ENCODE results near the gene SLC23A2.

The SLC23A2 gene

GRCh38 chr20:4936851-4937406 is 64.4 kb downstream of the SLC23A2 start:
- Histone ChIP-seq H3K9me3 (no peaks in the 10 kb centered on the region), H3K27ac (no peak overlapping the region), H3K4me3 (ENCODE audit: low read depth in 1 of 2, low read length in 1 of 2) (no peak overlapping the region), H3K4me1 (ENCODE audit: control insufficient read depth in 1 of 2, insufficient read depth in 1 of 2, low read depth in 1 of 2, low read length in 1 of 2) (no peaks in the 10 kb centered on the region), H3K27me3 (no peaks in the 10 kb centered on the region), H3K36me3 (peaks cover 4% of the 10 kb centered on the region)
- no peak for TF ChIP-seq CTCF (IDR thresholded peaks at IDR 0.05)

- Histone ChIP-seq H3K4me1 (ENCODE audit: control insufficient read depth in 1 of 2, insufficient read depth in 1 of 2, low read depth in 1 of 2, low read length in 1 of 2) (no peaks in the 10 kb centered on the region), H3K9me3 (no peaks in the 10 kb centered on the region), H3K36me3 (peaks cover 9% of the 10 kb centered on the region), H3K4me3 (ENCODE audit: low read depth in 1 of 2, low read length in 1 of 2) (no peak overlapping the region), H3K27ac (no peak overlapping the region), H3K27me3 (no peaks in the 10 kb centered on the region)
- no peak for TF ChIP-seq CTCF (IDR thresholded peaks at IDR 0.05)
Measured at GRCh38 chr20:4936392-4936850, 64.9 kb downstream of the SLC23A2 start.

GRCh38 chr20:4932061-4932460 is 69.2 kb downstream of the SLC23A2 start:
- Histone ChIP-seq H3K4me3 (ENCODE audit: low read depth in 1 of 2, low read length in 1 of 2) (no peak overlapping the region), H3K9me3 (no peaks in the 10 kb centered on the region), H3K4me1 (ENCODE audit: control insufficient read depth in 1 of 2, insufficient read depth in 1 of 2, low read depth in 1 of 2, low read length in 1 of 2) (no peaks in the 10 kb centered on the region), H3K27me3 (no peaks in the 10 kb centered on the region), H3K27ac (no peak overlapping the region), H3K36me3 (peaks cover 12% of the 10 kb centered on the region)
- no peak for TF ChIP-seq CTCF (IDR thresholded peaks at IDR 0.05)

GRCh38 chr20:4929686-4930397 is 71.5 kb downstream of the SLC23A2 start:
- Histone ChIP-seq H3K9me3 (no peaks in the 10 kb centered on the region), H3K27me3 (no peaks in the 10 kb centered on the region), H3K4me3 (ENCODE audit: low read depth in 1 of 2, low read length in 1 of 2) (no peak overlapping the region), H3K36me3 (peaks cover 12% of the 10 kb centered on the region), H3K4me1 (ENCODE audit: control insufficient read depth in 1 of 2, insufficient read depth in 1 of 2, low read depth in 1 of 2, low read length in 1 of 2) (no peaks in the 10 kb centered on the region), H3K27ac (no peak overlapping the region)
- no peak for TF ChIP-seq CTCF (IDR thresholded peaks at IDR 0.05)

- no peak overlapping the region for H3K27ac ChIP-seq
- H3K9me3 ChIP-seq = no peaks in the 10 kb centered on the region
- peaks cover 5% of the 10 kb centered on the region for H3K36me3 ChIP-seq
- no peak for TF ChIP-seq CTCF (IDR thresholded peaks at IDR 0.05)
- no peaks in the 10 kb centered on the region for H3K27me3 ChIP-seq
- H3K4me3 ChIP-seq (ENCODE audit: low read depth in 1 of 2, low read length in 1 of 2) = no peak overlapping the region
- no peaks in the 10 kb centered on the region for H3K4me1 ChIP-seq (ENCODE audit: control insufficient read depth in 1 of 2, insufficient read depth in 1 of 2, low read depth in 1 of 2, low read length in 1 of 2)
Measured at GRCh38 chr20:4926531-4927156, 74.7 kb downstream of the SLC23A2 start.

Measured in neutrophil (primary cell).